HL-60/S4 treated with retinoic acid at 250 ng/mL for 4 days and 3 days (cell line): Measurements from ENCODE around the gene MAGED4.
"Not testable (repeated sequence)": the region's sequence is repeated elsewhere in the genome, so short reads cannot be mapped to it uniquely, and the experiment has no call there.

Source experiments
- in situ Hi-C: fragments of 300-500 bp; cut with MboI; formaldehyde crosslinking; loops from 2 replicates; pipeline ENCODE4 v1.7.0; 2022; ENCODE audit warnings: low sequenced_read_pairs

The MAGED4 gene, protein sequence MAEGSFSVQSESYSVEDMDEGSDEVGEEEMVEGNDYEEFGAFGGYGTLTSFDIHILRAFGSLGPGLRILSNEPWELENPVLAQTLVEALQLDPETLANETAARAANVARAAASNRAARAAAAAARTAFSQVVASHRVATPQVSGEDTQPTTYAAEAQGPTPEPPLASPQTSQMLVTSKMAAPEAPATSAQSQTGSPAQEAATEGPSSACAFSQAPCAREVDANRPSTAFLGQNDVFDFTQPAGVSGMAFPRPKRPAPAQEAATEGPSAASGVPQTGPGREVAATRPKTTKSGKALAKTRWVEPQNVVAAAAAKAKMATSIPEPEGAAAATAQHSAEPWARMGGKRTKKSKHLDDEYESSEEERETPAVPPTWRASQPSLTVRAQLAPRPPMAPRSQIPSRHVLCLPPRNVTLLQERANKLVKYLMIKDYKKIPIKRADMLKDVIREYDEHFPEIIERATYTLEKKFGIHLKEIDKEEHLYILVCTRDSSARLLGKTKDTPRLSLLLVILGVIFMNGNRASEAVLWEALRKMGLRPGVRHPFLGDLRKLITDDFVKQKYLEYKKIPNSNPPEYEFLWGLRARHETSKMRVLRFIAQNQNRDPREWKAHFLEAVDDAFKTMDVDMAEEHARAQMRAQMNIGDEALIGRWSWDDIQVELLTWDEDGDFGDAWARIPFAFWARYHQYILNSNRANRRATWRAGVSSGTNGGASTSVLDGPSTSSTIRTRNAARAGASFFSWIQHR

GRCh38 chrX:52184440-52185077 is at the start of gene MAGED4:
MAGED4 (plus strand) TSS chrX:52184888; CDS start chrX:52185923, 1,035 bp downstream.
- in situ Hi-C loops: not testable (repeated sequence)

DNA sequence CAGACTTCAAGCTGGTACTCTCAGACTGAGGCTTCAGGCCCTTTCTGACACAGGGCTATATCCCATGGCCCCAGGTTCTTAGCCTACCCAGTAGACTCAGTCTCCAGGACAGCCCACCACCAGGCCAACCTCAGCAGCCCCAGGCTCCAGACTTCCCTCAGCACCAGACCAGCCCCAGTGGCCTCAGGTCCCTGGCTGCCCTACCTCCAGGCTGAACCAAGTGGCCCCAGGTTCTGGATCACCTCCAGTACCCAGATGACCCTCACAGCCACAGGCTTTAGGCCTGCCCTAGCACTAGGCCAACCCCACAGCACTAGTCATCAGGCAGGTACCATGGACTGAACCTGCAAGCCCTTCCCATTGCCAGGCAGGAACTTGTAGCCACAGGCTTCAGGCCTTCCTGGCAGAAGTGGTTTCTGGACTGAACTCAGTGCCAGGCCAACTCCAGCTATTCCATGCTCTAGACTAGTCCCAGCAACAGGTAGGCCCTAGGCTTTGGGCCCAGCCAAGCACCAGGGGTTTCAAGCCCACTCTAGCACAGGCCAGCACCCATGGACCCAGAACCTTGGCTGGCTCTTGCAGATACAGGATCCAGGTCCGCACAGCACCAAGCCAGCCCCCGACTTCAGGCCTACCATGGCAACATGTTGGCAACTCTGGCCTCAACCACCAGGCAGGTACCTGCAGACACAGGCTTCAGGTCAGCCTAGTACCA is 45.7 kb upstream of the MAGED4 start:
- in situ Hi-C loops: no loop called here

DNA sequence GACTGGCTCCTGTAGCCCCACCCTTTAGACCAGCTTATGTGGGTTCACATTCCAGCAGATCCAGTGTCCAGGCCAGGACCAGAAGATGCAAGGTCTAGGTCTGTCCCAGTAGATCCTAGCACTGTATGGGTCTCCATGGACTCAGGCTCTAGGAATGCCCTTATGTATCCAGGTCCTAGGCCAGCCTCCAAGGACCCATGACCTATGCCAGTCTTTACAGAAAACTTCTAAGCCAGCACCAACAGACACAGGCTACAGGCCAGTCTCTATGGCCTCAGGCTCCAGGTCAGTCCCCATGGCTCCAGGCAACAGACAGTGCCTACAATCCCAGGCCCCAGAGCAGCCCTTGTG is 45.2 kb upstream of the MAGED4 start:
- in situ Hi-C loops: no loop called here

DNA sequence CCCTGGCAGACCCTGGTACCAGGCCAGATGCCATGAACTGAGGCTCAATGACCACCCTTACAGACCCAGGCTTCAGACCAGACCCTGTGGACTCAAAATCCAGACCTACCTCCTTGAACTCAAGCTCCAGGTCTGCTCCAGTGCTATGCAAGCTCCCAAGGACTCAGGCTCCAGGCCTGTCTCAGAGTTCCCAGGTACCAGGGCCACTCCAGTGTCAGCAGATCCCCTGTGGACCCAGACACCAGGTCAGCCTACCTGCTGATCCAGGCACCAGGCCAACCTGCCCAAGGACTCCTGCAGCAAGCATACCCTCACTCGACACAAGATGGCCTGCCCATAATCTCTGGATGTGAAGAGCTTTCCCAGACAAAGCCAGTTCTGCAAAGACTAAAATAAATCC is 44.7 kb upstream of the MAGED4 start:
- in situ Hi-C loops: no loop called here

DNA sequence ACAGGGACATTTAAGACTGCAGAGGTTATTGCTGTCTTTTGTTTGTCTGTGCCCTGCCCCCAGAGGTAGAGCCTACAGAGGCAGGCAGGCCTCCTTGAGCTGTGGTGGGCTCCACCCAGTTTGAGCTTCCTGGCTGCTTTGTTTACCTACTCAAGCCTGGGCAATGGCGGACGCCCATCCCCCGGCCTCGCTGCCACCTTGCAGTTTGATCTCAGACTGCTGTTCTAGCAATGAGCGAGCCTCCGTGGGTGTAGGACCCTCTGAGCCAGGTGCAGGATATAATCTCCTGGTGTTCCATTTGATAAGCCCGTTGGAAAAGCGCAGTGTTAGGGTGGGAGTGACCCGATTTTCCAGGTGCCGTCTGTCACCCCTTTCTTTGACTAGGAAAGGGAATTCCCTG is 34.0 kb upstream of the MAGED4 start:
- in situ Hi-C loops: not testable (repeated sequence)

GRCh38 chrX:52160140-52160539 is 24.5 kb upstream of the MAGED4 start:
- in situ Hi-C loops: not testable (repeated sequence)

DNA sequence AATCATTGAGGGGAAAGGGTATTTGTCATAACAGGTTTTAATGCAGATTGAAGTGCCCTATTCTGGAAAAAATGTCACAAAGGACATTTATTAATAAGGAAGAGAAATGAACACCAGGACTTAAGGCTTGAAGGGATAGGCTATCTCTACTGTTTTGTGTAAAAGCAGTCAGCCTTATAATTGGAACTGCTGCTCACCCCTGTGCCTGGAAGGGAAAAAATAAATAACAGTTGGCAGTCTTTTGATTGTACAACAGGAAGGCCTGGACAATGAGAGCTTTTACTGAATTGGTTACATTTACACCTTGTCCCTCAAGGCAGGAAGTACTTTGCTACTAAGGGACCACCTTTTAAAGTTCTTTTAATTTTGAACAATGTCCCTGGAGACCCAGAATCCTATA is 17.8 kb upstream of the MAGED4 start:
- in situ Hi-C loops: no loop called here

GRCh38 chrX:52171055-52171454 is 13.6 kb upstream of the MAGED4 start:
- in situ Hi-C loops: not testable (repeated sequence)

DNA sequence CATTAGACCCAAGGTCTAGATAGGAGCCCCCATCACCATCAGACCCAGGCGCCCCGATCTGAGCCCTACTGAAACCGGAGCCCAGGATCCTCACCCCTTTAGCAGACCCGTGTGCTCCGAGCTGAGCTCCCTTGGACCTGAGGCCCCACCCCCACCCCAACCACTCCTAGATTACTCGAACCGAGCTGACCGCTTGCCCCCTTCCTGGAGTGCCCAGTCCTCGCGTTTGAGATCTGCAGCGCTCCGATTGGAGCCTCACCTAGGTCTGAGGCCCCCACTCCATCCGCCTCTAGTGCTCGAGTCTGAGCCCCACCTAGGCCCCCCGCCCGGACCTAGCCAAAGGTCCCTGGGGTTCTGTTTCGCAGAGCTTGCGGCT is 378 bp downstream of the MAGED4 start:
- in situ Hi-C loops: not testable (repeated sequence)

DNA sequence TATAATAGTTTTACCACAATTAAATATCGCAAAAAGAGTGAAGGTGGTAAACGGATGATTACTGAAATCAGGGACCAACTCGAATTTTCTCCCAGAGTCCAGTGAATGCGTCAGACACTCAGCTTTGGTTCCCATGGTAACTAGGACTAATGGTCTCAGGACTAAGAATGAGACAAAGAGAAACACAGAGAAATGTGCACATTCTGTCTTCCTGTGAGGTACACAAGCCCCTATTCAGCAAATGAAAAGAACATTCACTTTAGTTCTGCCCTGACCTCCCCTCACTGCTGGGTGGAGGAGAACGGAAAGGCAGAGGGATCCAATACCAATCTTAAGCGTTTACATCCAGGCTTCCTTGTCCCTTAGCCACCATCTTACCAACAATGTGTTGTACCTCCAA is 26.7 kb downstream of the MAGED4 start:
- in situ Hi-C loops: not testable (repeated sequence)

- in situ Hi-C loops: no loop called here
These were observed 28.6 kb downstream of the MAGED4 start for GRCh38 chrX:52213276-52213675.

DNA sequence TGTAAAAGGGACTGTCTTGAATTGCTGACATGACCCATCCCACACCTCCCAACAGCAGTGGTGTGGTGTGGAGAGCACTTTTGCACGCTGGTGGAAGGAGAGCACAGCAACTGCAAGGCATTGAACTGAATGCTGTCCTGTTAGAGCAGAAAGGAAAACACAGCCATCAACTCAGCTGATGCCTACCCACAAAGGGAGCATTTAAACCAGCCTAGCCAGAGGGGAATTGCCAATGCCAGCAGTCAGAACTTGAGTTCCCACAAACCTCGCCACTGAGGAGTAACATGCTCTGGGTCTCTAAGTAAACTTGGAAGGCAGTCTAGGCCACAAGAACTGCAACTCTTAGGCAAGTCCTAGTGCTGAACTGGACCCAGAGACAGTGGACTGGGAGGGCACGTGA is 31.9 kb downstream of the MAGED4 start:
- in situ Hi-C loops: no loop called here

GRCh38 chrX:52217494-52218160 is 32.9 kb downstream of the MAGED4 start:
- in situ Hi-C loops: no loop called here

GRCh38 chrX:52220936-52221335 is 36.2 kb downstream of the MAGED4 start:
- in situ Hi-C loops: no loop called here
